Bone marrow (tissue), 2 donors: ENCODE measurements around the gene CCNE1.

Experiments used
- DNase-seq, 2 donors: peaks; one replicate each; lab custom pipeline; 2025; lab: John Stamatoyannopoulos, UW

CCNE1 gene

DNA sequence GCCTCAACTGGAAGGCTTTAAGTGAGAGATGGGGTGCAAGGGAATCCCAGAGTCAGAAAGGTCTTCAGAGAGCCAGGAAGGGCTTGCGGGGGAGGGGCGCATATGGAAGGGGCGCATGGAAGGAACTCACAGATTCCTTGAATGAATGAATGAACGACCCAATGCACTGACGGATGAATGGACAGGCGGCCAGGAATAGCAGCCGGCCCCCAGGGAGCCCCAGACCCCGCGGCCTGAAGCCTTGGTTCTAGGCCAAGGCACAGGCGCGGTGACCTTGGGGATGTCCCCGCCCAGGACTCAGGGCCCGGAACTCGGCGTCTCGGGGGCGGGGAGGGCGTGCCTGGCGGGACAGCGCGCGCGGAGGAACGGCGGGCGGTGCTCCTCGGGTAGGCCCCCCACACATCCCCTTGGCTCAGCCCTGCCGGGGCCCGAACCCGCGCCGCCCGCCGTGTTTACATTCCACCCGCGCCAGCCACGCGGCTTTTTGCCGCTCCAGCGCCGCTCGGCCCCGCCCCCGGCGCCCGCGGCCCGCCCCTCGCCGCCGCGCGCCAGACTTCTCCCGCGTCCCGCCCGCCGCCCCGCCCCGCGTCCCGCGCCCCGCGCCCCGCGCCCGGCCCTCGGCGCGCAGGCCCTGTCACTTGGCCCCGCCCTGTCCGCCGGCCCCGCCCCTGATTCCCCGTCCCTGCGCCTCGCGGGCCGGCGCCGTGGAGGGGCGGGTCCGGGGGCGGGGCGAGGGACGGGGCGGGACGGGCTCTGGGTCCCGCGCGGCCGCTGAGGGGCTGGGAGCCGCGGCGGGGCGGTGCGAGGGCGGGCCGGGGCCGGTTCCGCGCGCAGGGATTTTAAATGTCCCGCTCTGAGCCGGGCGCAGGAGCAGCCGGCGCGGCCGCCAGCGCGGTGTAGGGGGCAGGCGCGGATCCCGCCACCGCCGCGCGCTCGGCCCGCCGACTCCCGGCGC is at the start of gene CCNE1:
Gene CCNE1 (plus strand): TSS at position 867 of the 955 bp plus-strand sequence. CDS start 565 bp downstream, outside the sequence.
- peak; percentile 67 to 75 for DNase-seq

DNA sequence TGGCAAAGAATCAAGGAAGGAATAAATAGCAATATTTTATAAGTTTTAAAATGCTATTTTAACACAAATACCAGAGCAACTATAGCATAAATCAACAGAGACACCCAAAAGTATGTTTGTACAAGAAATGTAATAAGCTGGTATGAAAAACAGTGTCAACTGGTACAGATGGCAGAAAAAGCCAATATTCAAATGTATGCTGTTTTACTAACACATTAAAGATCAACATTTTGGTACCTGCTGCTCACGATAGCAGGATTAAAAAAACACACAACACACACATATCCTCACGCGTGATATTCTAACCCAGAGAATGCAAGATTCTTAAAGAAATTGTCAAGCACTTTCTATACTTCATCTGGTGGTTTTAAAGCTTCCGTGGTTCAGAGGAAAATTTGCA is 48.6 kb upstream of the CCNE1 start:
- no peak for DNase-seq

DNA sequence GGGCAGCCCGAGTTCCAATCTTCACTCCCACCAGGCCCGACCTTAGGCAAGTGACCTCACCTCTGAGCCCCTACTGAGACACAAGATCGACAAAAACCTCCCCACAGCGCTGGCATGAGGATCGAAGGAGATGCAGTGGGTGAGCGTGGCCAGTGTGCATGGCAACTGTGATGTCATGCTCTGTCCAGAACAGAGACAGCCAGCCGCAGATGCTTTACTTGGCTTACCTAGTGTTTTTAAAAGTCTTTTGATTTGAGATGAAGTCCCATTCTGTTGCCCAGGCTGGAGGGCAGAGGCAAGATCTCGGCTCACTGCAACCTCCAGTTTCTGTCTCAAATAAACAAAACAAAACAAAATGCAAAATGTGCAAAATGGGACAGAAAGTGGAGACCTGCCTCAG is 47.4 kb upstream of the CCNE1 start:
- DNase-seq: no peak

DNA sequence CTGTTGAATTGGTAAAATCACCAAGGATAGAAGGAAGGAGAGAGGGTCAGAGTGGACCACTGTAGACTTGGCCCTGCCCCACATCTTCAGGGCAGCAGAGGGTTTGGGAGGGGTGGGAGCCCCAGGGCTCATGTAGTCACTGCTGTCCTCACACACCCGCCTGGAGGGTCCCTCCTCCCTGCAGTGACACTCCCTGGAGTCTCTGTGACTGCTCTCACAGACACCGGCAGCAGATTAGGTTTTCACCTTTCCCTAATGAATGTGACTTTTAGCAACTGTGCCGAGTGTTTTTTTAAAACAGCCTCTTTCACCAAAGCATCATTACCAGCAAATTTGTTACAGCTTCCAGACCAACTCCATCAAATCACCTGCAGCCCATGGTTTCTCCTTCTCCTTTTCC is 45.7 kb upstream of the CCNE1 start:
- no peak for DNase-seq

DNA sequence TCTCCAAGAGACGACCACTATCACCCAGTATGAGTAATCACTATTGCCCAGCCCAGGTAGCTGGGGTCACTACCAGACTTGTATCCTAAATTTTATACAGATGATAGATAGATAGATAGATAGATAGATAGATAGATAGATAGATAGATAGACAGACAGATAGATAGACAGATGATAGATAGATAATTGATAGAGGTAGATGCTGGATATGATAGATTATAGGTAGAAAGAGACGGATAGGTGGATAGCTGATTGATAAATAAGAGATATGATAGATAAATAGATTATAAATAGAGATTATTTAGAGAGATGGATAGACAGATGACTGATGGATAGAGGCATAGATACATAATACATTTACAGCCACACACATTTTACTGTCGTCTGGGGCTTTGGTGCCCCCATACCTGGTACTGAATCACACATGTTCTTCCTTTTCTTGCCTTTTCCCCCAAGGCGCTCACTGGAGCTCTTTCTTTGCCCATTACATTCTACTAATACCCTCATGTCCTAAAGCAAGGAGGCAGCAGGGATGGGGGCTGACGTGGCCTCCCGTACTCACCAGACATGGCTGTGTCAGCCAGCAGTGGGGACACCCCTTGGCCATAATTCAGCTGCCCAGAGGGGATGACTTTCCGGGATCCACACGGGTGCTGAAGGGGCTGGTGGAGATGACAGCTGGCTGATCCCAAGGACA is 44.6 kb upstream of the CCNE1 start:
- DNase-seq: no peak

DNA sequence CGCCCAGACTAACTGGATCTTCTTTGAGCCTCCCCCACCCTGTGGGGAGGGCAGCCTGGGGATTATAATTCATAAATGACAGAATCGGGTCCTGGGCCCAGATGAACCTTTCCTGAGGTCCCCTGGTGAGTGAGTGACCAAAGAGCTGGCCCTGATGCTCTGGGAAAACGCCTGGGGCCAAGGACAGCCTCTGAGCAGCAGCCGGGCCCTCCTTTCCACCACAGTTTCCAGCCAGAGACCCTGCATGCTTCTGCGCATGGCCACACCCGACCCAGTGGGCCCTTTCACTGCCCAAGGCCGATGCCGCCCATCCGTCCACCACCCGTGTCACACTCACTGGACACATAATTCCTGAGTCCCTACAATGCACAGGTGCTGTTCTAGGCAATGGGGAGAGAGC is 43.6 kb upstream of the CCNE1 start:
- DNase-seq: no peak

DNA sequence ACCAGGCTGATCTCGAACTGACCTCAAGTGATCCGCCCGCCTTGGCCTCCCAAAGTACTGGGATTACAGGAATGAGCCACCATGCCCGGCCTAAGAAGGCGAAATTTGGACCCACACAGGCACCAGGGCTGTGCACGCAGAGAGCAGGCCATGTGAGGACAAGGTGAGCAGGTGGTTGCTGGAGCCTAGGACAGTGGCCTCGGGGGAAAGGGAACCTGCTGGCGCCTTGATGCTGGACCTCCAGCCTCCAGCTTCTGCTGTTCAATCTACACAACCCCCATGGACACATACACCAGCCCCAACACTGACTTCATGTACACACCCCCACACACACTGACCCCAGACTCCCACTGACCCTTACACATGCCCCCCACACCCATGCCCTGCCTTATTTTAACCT is 41.8 kb upstream of the CCNE1 start:
- DNase-seq: no peak

DNA sequence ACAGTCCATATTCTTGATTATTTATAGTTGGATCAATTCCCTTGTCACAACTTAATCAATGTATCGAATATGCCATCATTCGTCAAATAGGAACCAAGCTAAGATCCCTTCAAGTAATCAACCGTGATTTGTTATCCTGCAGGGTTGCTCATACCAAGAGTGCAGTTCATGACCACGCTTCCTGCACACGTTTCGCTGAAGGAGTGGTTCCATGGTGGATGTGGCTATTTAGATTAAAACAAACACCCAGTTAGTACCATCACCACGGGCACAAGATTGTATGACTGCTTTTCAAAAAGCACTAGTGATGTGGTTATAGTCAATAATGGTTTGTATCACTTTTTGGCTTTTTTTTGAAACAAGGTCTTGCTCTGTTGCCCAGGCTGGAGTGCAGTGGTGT is 41.1 kb upstream of the CCNE1 start:
- DNase-seq: no peak

DNA sequence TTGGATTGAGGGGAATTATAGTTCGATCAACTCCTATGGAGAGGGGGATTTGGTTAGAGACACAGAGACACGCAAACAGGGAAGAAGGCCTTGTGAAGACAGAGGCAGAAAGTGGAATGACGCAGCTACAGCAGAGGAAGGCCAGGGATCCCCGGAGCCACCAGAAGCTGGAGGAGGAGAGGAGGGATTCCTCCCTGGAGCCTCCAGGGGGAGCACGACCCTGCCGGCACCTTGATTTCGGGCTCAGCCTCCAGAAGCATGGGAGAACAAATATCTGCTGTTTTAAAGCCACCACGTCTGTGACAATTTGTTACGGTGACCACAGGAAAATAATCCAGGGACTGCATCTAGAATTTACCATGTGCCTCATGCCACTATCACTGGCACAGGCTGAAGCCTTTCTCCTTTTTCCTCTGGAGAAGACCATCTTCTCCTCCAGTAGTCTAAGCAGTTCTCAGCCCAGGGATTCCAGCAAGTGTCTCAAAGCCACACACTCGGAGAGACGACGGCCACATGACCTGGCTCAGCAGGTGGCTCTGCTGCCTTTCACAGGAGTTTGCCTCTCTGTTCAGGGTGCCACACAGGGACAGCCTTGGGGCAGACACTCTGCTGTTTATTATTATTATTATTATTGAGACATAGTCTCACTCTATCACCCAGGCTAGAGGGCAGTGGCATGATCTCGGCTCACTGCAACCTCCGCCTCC is 39.9 kb upstream of the CCNE1 start:
- peak in 1 of 2 donors; percentile 21 for DNase-seq

DNA sequence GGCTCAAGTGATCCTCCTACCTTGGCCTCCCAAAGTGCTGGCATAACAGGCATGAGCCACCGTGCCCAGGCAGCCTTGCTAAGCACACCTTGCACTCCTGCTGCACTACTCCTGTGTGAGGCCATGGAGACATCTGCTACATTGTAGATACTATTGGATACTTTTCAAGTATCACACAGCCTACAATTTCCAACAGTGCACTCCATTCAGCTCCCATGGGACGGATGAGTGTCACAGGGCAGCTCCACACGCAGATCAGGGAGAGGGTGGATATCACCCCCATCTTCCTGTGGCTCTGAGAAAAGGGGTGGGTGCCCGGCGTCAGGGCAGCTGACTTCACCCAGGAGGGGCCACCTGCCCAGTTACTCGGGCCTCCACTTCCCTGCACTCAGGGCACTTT is 39.1 kb upstream of the CCNE1 start:
- DNase-seq: no peak

DNA sequence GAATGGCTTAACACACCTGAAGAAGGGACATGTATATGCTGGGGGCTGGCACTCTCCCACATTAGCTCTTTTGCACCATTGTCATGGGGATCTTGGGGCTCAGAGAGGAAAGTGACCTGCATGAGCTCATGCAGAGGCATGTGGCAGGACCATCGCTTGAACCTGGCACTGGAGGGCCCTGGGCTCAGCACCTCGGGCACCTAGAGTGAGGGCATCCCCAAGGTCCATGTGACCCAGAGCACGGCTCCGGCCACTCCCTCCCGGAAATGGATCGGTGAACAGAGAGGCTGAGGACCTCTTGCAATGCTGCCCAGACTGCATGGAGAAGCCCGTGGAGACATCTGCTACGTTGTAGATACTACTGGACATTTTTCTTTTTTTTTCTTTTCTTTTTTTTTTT is 38.6 kb upstream of the CCNE1 start:
- DNase-seq: no peak

DNA sequence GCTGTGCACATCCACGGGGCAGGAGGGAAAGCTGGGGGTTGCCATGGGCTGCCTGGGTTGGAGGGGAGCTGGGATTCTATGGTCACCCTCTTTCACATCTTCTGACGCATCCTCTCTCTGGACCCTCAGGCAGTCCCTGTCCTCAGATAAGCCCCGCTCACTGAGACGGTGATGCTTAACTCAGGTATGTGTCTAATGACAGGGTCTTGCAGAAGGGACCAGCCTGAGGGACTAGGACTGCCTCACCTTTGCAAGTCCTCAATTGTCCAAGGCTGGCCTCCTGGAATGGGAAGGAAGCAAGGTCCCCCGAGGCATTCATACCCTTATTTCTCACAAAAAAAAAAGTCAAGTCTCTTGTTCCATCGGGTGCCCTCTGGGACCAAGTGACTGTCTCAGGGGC is 37.7 kb upstream of the CCNE1 start:
- no peak for DNase-seq

DNA sequence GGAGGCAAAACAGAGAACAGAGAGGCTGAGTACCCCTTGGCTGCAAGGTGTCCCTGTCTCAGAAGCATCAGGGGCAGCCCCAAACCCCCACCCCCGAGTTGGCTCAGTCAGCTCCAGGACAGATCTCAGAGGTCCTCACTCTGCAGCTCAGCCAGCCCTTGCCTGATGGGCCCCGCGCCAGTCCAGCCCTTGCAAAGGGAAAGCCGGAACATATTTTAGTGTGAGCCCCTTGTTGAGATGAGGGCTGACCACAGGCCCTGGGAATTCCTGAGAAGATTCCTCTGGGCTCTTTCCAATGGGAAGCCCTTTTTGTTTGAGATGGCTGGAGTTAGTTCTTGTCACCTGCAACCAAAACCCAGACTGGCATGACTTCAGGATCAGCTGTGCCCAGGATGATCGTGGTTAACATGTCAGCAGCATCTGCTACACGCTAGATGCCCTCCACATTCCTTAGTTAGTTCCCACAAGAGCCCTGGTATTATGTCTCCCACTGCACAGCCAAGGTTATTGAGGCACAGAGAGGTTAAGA is 33.9 kb upstream of the CCNE1 start:
- DNase-seq: no peak

DNA sequence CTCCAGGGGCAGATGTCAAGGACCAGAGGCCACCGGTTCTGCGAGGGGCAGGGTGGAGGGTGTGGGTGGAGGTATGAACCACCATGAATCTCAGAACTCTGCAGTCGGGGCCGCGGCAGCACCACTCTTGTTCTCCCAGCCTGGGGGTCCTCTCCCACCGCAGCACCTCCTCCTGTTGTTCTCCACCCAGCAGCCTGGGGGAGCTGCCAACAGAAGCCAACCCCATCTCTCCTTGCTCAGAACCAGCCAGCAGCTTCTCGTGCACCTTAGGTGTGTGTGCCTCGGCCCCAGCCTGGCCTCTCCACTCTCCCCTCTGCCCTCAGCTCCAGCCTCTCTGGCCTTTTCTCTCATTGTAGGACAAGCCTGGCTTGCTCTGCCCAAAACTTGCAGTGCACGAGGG is 31.9 kb upstream of the CCNE1 start:
- DNase-seq: no peak

DNA sequence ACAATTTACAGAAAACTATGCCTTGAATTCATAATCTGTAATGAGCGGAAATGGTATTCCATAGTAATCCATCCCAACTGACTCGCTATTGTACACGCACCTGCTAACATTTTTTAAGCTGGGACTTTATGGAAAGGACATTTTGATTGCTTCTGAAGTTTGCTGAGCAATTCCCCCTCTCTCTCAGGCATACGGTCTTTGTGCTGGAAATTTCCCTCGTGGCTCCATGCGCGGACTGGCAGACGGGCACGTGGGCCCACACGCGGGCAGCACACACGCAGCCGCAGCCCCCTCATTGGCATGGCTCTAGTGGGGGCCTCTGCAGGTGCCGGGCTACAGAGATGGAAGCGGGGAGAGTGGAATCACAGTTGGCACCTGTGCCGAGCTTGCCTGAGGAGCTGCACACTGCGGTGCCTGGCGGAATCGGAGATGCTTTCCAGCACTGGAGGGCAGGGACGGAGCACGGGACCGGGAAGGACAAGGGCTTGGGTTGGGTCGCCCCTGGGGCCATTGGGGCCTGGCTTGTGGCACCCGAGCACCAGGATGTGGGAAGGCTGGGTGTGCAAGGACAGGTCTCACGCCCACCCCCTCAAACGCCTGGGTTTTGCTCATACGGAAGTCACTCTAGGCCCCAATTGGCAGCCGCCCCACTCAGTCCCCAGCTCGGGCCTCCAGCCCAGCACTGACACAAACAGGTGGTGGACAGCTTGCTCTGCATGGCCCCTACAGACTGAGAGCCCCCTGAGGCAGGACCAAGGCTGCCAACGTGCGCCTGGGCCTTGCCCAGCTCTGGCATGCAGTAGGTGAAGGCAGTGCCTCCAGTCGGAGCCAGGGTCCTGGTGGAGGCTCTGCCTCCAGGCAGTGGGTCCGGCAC is 30.2 kb upstream of the CCNE1 start:
- DNase-seq: no peak

DNA sequence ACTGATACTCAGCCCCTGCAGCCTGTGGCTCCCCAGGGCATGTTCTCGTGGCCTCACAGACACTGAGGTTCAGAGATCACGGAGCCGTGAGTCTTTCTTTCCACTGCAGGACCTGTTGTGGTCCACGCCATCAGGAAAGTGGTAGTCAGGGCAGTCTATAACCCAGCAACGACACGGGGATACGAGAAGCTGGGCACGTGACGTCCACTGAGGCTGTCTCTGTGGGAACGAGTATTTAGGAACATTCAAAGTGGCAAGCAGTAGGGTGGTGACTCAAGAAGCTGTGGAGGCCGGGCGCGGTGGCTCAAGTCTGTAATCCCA is 29.6 kb upstream of the CCNE1 start:
- DNase-seq: no peak

DNA sequence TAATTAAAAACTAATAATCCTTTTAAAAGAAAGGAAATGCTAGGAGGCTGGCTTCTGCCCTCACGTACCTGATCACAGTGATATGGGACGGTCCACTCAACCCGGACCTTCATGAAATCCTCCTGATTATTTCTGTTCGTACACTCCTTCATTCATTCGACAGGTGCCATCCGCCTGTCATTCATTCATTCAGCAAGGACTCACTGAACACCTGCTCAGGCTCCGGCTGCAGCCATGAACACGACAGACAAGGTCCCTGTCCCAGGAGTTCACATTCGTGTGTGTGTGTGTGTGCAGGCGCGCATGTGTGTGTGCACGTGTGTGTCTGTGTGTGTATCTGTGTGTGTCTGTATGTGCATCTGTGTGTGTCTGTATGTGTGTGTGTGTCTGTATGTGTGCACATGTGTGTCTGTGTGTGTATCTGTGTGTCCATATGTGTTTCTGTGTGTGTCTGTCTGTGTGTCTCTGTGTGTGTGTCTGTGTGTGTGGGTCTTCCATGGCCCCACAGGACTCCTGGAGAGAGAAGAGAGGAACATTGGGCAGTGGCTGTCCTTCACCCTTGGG is 28.1 kb upstream of the CCNE1 start:
- DNase-seq: no peak

DNA sequence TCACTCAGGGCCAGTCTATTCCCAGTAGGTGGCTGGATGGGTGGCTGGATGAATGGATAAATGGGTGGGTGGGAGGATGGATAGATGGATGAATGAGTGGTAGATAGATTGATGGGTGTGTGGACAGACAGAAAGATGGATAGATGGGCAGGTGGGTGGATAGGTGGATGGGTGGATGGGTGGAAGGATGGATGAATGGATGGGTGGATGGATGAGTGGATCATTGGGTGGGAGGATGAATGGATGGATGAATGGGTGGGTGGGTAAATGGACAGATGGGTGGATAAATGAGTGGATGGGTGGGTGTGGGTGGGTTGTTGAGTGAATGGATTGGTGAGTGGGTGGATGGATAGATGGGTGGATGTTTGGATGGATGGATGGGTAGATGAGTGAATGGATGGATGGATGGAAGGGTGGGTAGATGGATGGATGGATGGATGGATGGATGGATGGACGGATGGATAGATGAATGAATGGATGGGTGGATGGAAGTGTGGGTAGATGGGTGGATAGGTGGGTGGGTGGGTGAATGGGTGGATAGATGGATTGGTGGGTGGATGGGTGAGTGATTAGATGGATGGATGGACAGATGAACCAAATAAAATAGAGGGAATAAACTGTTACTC is 27.1 kb upstream of the CCNE1 start:
- DNase-seq: no peak

DNA sequence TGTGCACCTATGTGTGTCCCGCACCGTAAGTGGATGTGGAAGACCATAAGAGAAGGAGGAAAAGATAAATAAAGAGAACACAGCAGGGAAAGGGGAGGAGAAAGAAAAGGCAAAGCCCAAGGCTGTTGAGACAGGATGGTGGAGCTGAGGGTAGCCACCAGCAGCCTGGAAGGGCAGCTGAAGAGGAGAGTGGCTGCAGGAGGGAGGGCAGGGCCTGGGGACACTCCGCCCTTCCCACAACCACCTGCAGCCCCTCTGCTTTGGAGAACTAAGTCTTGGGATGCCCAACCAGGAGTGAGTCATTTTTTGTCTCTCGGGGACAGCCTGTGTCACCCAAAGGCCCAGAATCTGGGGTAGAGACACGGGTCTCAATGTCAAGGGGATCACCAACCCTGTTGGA is 26.4 kb upstream of the CCNE1 start:
- no peak for DNase-seq

DNA sequence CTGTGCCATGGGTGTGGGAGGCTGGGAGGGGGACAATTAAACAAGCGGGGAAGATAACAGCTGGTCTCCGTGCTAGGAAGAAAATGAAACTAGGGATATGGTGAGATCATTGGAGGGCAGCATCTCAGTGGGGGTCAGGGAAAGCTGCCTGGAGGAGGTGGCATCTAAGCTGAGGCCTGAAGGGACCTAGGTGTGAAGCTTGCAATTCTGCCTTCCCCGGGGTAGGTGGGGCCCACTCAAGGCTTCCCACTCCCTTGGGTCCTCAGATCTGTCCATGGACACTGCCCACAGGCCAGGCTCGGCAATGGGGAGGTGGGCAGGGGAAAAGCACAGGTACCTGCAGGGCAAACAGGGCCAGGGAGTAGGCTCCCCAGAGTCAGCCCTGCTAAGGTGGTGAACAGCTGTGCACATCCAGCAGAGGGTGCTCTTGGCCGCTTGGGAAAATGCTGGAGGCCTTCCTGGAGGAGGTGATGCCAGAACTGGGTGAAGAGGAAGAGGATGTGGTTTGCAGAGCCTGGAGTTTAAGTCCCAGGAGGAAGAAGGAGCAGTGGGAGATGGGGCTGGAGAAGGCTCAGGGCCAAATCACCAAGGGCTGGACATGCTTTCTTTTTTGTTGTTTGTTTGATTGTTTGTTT is 25.7 kb upstream of the CCNE1 start:
- no peak for DNase-seq
